BJ (cell line): ENCODE results near the gene TNFRSF4. TPM values are rescaled to one million over a fixed set of nuclear protein-coding genes. Genes with fewer than 3 reads are reported as not detected.

Experiments used
- CTCF ChIA-PET: fragments of 350-600 bp; formaldehyde crosslinking; extraction: SDS; loops from one replicate; lab custom pipeline; 2021; ENCODE audit warnings: antibody characterized with exemption, inconsistent platforms; lab: Yijun Ruan, JAX
- POLR2A ChIA-PET: fragments of 300-600 bp; sonication (Branson Sonifier 250); formaldehyde crosslinking; extraction: SDS; loops from one replicate; lab custom pipeline; 2021; ENCODE audit warnings: antibody characterized with exemption; lab: Charles Lee
- DNase-seq: peaks from one replicate; pipeline ENCODE4 v3.0.0-alpha.2; 2011; ENCODE audit warnings: low read depth
- H3K27me3 ChIP-seq: 2 replicates; pipeline ENCODE4 v1.6.0; 2011; ENCODE audit warnings: low read length; ENCODE audit not compliant: control insufficient read depth, insufficient read depth
- H3K36me3 ChIP-seq: 2 replicates; pipeline ENCODE4 v1.5.1; 2011; ENCODE audit warnings: low read length; ENCODE audit not compliant: control insufficient read depth, insufficient read depth
- H3K4me3 ChIP-seq: 2 replicates; pipeline ENCODE4 v1.5.1; 2011; ENCODE audit warnings: low read depth, mild to moderate bottlenecking, control low read depth, low read length
- polyA plus RNA-seq: library from polyadenylated mRNA; depleted of rRNA; stranded (reverse); fragments of >200 nt; gene quantifications from 2 replicates; pipeline ENCODE4 v1.2.3, GENCODE V29; 2011
- TF ChIP-seq, protein P1 (sequence below): IDR thresholded peaks from 2 replicates; pipeline ENCODE4 v1.5.1; 2011; ENCODE audit warnings: low read depth, mild to moderate bottlenecking, control low read depth, inconsistent platforms, low read length, moderate library complexity; ENCODE audit not compliant: insufficient read depth

TNFRSF4 gene
- polyA plus RNA-seq, 1 experiment = not detected

DNA sequence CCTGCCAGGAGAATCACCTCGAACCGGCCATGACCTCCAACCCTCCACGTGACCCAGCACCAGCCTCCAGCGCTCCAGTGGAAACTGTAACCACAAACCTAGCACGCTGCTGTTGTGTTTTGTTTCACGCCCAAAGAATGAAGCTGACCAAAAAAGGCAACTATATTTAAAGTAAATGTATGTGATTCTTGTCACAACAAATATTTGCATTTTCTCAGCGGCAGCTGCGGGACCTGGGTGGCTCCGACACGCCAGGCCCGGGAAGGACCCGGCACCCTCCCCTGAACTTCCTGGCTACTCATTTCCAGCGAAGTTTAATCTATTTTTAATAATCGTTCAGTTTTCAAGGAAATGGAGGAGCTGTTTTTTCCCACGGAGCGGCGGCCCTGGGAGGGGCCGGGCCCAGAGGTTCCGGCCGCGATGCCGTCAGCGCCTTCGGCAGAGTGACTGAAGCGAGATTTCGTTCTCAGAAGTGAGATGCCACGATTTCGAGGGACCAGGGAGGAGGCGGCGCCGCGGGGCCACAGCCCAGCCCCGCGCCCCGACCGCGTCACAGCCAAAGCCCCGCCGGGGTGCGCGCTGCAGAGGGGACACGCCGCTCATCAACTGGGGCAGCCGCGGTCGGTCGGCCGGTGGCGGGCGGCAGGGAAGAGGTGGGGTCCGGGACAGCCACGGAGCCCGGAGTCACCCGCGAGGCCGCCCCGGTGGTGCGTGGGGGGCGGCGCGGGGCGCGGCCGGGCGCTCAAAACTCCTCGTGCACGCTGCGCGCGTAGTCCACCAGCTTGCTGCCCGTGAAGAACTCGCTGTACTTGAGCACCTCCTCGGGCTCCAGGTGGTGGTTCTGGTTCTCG, 3.0 kb upstream of the TNFRSF4 start:
- CTCF ChIA-PET = interaction anchor here (1.0 kb wide), 1 partner anchor 9 kb away, joined by 3 read pairs; no protein-coding TSS in a partner anchor
- Histone ChIP-seq H3K4me3 (no peak overlapping the region), H3K36me3 (peaks cover 22% of the 10 kb centered on the region), H3K27me3 (no peaks in the 10 kb centered on the region)
- POLR2A ChIA-PET = no interaction called here
- TF ChIP-seq, protein P1, sequence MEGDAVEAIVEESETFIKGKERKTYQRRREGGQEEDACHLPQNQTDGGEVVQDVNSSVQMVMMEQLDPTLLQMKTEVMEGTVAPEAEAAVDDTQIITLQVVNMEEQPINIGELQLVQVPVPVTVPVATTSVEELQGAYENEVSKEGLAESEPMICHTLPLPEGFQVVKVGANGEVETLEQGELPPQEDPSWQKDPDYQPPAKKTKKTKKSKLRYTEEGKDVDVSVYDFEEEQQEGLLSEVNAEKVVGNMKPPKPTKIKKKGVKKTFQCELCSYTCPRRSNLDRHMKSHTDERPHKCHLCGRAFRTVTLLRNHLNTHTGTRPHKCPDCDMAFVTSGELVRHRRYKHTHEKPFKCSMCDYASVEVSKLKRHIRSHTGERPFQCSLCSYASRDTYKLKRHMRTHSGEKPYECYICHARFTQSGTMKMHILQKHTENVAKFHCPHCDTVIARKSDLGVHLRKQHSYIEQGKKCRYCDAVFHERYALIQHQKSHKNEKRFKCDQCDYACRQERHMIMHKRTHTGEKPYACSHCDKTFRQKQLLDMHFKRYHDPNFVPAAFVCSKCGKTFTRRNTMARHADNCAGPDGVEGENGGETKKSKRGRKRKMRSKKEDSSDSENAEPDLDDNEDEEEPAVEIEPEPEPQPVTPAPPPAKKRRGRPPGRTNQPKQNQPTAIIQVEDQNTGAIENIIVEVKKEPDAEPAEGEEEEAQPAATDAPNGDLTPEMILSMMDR = no peak
- DNase-seq = no peak

GRCh38 chr1:1215881-1216605, 2.1 kb upstream of the TNFRSF4 start:
- peaks cover 21% of the 10 kb centered on the region for H3K36me3 ChIP-seq
- CTCF ChIA-PET = interaction anchor here (1.8 kb wide), 1 partner anchor 94 kb away, joined by 7 read pairs; no protein-coding TSS in a partner anchor
- TF ChIP-seq, protein P1 = no peak
- POLR2A ChIA-PET = no interaction called here
- H3K27me3 ChIP-seq = no peaks in the 10 kb centered on the region
- no peak overlapping the region for H3K4me3 ChIP-seq
- no peak for DNase-seq

DNA sequence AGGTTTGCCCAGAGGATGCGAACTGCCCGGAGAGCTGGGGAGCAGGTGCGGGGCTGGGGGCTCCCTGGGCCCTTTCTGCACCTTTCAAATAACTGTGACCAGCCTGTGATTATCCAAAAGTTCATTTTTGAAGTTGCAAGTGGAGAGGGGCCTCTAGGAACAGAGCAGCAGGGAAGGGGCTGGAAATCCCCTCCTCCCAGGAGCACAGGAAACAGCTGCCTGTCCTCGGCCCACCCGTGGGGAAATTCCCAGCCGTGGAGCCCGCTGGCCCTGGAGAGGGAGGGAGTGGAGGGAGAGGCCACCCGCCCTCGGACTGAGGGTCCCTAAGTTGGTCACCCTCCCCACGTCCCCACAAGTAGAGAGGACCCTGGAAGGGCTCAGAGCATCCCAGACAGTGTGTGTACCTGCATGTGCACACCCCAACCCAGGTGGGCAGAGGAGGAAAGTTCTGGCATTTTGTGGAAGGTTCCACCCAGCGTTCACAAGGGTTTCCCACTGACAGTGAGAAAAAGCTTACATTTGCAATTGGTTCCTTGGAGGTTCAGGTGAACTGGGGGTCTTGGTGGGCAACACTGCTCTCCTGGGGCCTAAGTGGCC, 1.2 kb upstream of the TNFRSF4 start:
- POLR2A ChIA-PET = no interaction called here
- TF ChIP-seq, protein P1 = no peak
- no peak for DNase-seq
- peaks cover 18% of the 10 kb centered on the region for H3K36me3 ChIP-seq
- H3K4me3 ChIP-seq = no peak overlapping the region
- CTCF ChIA-PET = interaction anchor here (1.8 kb wide), 1 partner anchor 93 kb away, joined by 7 read pairs; no protein-coding TSS in a partner anchor
- H3K27me3 ChIP-seq = no peaks in the 10 kb centered on the region

DNA sequence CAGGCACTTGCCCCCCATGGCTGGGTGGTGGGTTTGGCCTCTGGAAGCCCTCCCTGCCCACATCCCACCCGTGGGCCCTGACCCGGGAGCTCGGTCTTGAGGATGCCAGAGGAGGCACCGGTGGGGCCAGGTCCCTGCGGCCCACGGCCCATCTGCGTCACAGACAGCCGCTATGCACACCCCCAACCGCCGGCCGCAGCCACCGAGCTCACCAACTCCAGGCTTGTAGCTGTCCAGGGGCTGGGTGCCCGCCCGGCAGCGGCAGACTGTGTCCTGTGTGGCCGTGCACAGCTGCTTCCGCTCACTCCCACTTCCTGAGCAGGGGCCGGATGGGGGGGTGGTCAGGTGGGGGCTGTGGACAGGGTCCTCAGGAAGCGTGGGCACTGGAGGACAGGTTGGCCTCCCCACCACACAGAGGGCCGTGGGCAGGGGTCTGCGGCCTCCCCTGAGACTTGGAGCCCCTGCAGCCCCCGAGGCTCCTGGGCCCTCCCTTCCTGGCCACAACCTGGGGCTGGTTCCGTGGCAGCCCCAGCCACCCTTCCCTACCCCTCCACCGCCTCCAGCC, 1.1 kb downstream of the TNFRSF4 start:
- POLR2A ChIA-PET = no interaction called here
- peaks cover 6% of the 10 kb centered on the region for H3K36me3 ChIP-seq
- TF ChIP-seq, protein P1 = no peak
- DNase-seq = no peak
- H3K4me3 ChIP-seq = no peak overlapping the region
- no peaks in the 10 kb centered on the region for H3K27me3 ChIP-seq
- CTCF ChIA-PET = interaction anchor here (0.5 kb wide), 1 partner anchor 89 kb away, joined by 4 read pairs; no protein-coding TSS in a partner anchor
